IPS-11a (cell line): ENCODE results near the gene NR0B1.

Experiments used
- H3K4me3 ChIP-seq: one replicate; pipeline ENCODE4 v1.5.1; 2013; ENCODE audit warnings: low read depth, low read length, control low read depth

The NR0B1 gene

GRCh38 chrX:30275498-30275897, 33.7 kb downstream of the NR0B1 start:
- no peak overlapping the region for H3K4me3 ChIP-seq

DNA sequence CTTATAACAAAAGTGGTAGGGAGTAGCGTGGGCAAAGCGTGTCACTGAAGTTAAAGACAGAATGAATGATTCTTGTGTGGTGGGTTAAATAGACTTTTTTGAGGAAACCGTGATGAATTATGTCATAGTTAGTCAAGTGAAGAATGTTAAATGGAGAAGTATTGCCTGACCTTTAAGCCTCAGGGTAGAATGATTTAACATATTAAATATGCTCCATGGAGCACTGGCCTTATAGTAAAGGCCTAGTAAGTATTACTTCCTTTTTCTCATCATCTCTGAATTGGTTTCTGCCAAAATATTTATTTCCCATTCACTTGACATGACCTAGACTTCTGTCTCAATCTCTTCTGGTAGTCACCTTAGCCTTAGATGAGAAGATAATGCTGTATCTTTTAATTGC, 38.6 kb downstream of the NR0B1 start:
- no peak overlapping the region for H3K4me3 ChIP-seq

- H3K4me3 ChIP-seq, result no peak overlapping the region
Observed at GRCh38 chrX:30262763-30263162, 46.4 kb downstream of the NR0B1 start.

GRCh38 chrX:30261012-30261411, 48.2 kb downstream of the NR0B1 start:
- no peak overlapping the region for H3K4me3 ChIP-seq

GRCh38 chrX:30259927-30260326, 49.3 kb downstream of the NR0B1 start:
- H3K4me3 ChIP-seq, result no peak overlapping the region
